T-helper 2 cell (primary cell): ENCODE data around the gene FUT6.
"Not testable (repeated sequence)": the region's sequence is repeated elsewhere in the genome, so short reads cannot be mapped to it uniquely, and the experiment has no call there.

Source experiments
- DNase-seq, 5 experiments: peaks; one replicate each; pipeline versions ENCODE4 v3.0.0 to v3.0.0-alpha.2; 2012 to 2022

The FUT6 gene

GRCh38 chr19:5785423-5785822, 54.1 kb downstream of the FUT6 start:
- no peak for DNase-seq

- DNase-seq, result no peak
Measured at GRCh38 chr19:5784581-5785147, 54.8 kb downstream of the FUT6 start, which contains the start of gene PRR22. Gene PRR22, minus strand, starts transcription at chr19:5784746. Its CDS starts 86 bp downstream, at chr19:5784660.

- no peak for DNase-seq
Measured at GRCh38 chr19:5782945-5783919, 56.3 kb downstream of the FUT6 start.

GRCh38 chr19:5782322-5782721, 57.2 kb downstream of the FUT6 start:
- no peak for DNase-seq

GRCh38 chr19:5780916-5781315, 58.6 kb downstream of the FUT6 start:
- not testable (repeated sequence) for DNase-seq
